LoVo (cell line): ENCODE results near the gene CPLX3.
"Not testable (repeated sequence)": the region's sequence is repeated elsewhere in the genome, so short reads cannot be mapped to it uniquely, and the experiment has no call there.

Experiments
- DNase-seq: peaks from one replicate; pipeline ENCODE4 v3.0.0-alpha.2; 2016; ENCODE audit warnings: low spot score

The CPLX3 gene

GRCh38 chr15:74826364-74826819 lies at the start of gene CPLX3:
Gene CPLX3 (plus strand): TSS chr15:74826627. CDS start chr15:74826704, 77 bp downstream.
- no peak for DNase-seq

GRCh38 chr15:74776821-74777768 lies 49.3 kb upstream of the CPLX3 start:
- DNase-seq, result no peak

- DNase-seq, result no peak
These were observed 48.4 kb upstream of the CPLX3 start for GRCh38 chr15:74777769-74778598.

- DNase-seq, result no peak
These were observed 47.8 kb upstream of the CPLX3 start for GRCh38 chr15:74778599-74778970.

GRCh38 chr15:74779162-74779648 lies 47.2 kb upstream of the CPLX3 start:
- DNase-seq, result no peak

GRCh38 chr15:74780523-74781430 lies 45.6 kb upstream of the CPLX3 start:
- no peak for DNase-seq

- peak; percentile 82 for DNase-seq
These were observed 44.8 kb upstream of the CPLX3 start, which contains the start of gene CSK for GRCh38 chr15:74781431-74782258. Gene CSK (plus strand): TSS chr15:74782080. CDS start chr15:74798298, 16,218 bp downstream.

GRCh38 chr15:74782259-74783071 lies 44.0 kb upstream of the CPLX3 start:
- DNase-seq, result peak; percentile 9

GRCh38 chr15:74783072-74783807 lies 43.2 kb upstream of the CPLX3 start:
- peak; percentile 44 for DNase-seq

GRCh38 chr15:74783808-74784175 lies 42.6 kb upstream of the CPLX3 start:
- no peak for DNase-seq

- DNase-seq, result no peak
These were observed 41.8 kb upstream of the CPLX3 start for GRCh38 chr15:74784426-74785193.

GRCh38 chr15:74785194-74786032 lies 41.0 kb upstream of the CPLX3 start:
- DNase-seq, result no peak

- not testable (repeated sequence) for DNase-seq
These were observed 40.3 kb upstream of the CPLX3 start for GRCh38 chr15:74786081-74786480.

- DNase-seq, result no peak
These were observed 39.8 kb upstream of the CPLX3 start for GRCh38 chr15:74786551-74787165.

- no peak for DNase-seq
These were observed 39.0 kb upstream of the CPLX3 start for GRCh38 chr15:74787251-74788041.
